ENCODE data around the gene DST.

The DST gene

DNA sequence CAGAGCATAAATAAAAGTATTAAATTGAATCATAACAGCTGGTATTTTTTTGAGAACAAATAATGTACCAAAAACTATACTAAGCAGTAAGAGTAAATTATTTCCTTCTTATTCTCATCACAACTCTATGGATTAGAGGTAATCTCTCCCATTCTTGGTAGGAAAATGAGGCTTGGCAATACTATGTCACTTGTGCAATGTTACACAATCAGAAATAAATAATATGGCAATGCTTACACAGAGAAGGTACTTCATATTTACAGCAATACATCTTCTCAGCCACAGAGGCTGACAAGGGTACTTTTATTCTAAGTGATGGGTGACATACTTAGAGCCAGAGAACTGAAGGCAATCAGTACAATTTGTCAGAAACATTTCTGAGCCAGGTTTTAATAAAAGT is 3.9 kb downstream of the DST start:
- TF ChIP-seq, protein P1, sequence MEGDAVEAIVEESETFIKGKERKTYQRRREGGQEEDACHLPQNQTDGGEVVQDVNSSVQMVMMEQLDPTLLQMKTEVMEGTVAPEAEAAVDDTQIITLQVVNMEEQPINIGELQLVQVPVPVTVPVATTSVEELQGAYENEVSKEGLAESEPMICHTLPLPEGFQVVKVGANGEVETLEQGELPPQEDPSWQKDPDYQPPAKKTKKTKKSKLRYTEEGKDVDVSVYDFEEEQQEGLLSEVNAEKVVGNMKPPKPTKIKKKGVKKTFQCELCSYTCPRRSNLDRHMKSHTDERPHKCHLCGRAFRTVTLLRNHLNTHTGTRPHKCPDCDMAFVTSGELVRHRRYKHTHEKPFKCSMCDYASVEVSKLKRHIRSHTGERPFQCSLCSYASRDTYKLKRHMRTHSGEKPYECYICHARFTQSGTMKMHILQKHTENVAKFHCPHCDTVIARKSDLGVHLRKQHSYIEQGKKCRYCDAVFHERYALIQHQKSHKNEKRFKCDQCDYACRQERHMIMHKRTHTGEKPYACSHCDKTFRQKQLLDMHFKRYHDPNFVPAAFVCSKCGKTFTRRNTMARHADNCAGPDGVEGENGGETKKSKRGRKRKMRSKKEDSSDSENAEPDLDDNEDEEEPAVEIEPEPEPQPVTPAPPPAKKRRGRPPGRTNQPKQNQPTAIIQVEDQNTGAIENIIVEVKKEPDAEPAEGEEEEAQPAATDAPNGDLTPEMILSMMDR (IDR thresholded peaks at IDR 0.05; ENCODE audit: low read depth, low read length): no peak
- no peaks in the 10 kb centered on the region for H3K9me3 ChIP-seq
- no peak for DNase-seq
- no peak overlapping the region for H3K4me3 ChIP-seq (ENCODE audit: low read depth, low read length)
- H3K4me1 ChIP-seq: no peaks in the 10 kb centered on the region
- peaks cover 18% of the 10 kb centered on the region for H3K36me3 ChIP-seq
- H3K27me3 ChIP-seq: no peaks in the 10 kb centered on the region

- Histone ChIP-seq H3K36me3 (peaks cover 20% of the 10 kb centered on the region), H3K4me3 (ENCODE audit: low read depth, low read length) (no peak overlapping the region), H3K27me3 (no peaks in the 10 kb centered on the region), H3K9me3 (no peaks in the 10 kb centered on the region), H3K4me1 (no peaks in the 10 kb centered on the region)
- no peak for DNase-seq
- TF ChIP-seq, protein P1 (IDR thresholded peaks at IDR 0.05; ENCODE audit: low read depth, low read length): peak; percentile 44; the same call in 1 of the 2 replicates
Measured at GRCh38 chr6:56637640-56638039, 5.0 kb downstream of the DST start.

GRCh38 chr6:56628105-56628504 is 14.6 kb downstream of the DST start:
- H3K4me3 ChIP-seq (ENCODE audit: low read depth, low read length): no peak overlapping the region
- no peak for DNase-seq
- peaks cover 24% of the 10 kb centered on the region for H3K36me3 ChIP-seq
- TF ChIP-seq, protein P1 (IDR thresholded peaks at IDR 0.05; ENCODE audit: low read depth, low read length): no peak
- H3K27me3 ChIP-seq: no peaks in the 10 kb centered on the region
- no peaks in the 10 kb centered on the region for H3K4me1 ChIP-seq
- H3K9me3 ChIP-seq: no peaks in the 10 kb centered on the region

DNA sequence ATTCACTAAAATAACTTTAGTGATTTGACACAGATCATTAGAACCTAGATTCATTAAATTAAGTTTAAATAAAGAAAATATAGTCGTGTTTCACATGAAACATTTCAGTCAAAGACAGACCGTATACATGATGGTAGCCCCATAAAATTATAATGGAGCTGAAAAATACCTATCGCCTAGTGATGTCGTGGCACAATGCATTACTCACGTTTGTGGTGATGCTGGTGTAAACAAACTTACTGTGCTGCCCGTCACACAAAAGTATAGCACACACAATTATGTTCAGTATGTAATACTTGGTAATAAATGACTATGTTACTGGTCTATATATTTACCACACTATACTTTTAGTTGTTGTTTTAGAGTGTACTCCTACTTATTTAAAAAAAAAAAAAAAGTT is 17.3 kb downstream of the DST start:
- H3K36me3 ChIP-seq: peaks cover 19% of the 10 kb centered on the region
- no peak for DNase-seq

DNA sequence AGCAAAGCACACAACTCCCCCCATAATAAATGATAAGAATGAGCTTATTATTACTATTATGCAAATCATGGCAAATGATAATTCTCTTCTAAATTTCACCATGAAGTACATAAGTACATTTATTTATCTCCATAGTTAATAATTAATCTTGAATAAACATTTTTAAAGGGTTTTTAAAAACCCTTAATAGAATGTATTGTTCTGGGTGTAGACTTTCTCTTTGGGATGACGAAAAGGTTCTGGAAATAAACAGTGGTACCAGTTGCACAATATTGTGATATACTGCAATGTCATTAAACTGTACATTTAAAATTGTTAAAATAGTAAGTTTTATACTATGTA is 18.0 kb downstream of the DST start:
- Histone ChIP-seq H3K4me1 (no peaks in the 10 kb centered on the region), H3K27me3 (no peaks in the 10 kb centered on the region), H3K36me3 (peaks cover 21% of the 10 kb centered on the region), H3K4me3 (ENCODE audit: low read depth, low read length) (no peak overlapping the region), H3K9me3 (no peaks in the 10 kb centered on the region)
- no peak for DNase-seq
- TF ChIP-seq, protein P1 (IDR thresholded peaks at IDR 0.05; ENCODE audit: low read depth, low read length): no peak

More for the DNA sequence above, 17.3 kb downstream of the DST start:
- TF ChIP-seq, protein P1 (IDR thresholded peaks at IDR 0.05; ENCODE audit: low read depth, low read length): no peak
- Histone ChIP-seq H3K27me3 (no peaks in the 10 kb centered on the region), H3K4me3 (ENCODE audit: low read depth, low read length) (no peak overlapping the region), H3K4me1 (no peaks in the 10 kb centered on the region), H3K9me3 (no peaks in the 10 kb centered on the region)

DNA sequence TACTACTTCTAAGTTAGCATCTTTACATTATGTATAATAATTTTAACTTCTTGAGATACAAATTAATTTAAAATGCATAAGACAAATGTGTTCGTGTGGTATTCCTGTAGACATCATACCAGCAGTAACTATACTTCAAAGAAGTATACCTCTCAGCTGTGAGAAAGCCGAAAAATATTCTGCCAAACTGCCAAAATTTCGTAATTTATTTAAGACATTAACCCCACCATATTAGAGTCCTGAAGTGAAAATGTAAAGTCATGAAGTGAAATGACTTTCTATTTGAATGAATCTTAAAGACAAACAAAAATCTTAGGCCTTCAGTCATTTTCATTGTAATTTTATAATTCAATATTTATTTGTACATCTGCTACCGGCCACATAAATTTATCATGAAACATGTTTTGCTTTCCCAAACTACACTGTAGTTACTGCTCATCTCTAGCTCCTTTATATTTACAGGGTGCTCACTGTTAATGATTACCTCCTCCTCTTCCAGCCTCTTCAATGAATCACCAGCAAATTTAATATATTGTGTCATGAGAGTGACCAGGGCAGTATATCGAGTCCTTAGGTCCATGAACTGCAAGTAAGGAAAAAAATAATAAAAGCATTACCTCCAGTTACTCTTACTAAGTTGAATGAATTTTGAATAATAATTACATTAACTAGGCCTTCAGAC is 18.5 kb downstream of the DST start:
- Histone ChIP-seq H3K9me3 (no peaks in the 10 kb centered on the region), H3K4me1 (no peaks in the 10 kb centered on the region), H3K27me3 (no peaks in the 10 kb centered on the region), H3K4me3 (ENCODE audit: low read depth, low read length) (no peak overlapping the region), H3K36me3 (peaks cover 25% of the 10 kb centered on the region)
- no peak for DNase-seq
- TF ChIP-seq, protein P1 (IDR thresholded peaks at IDR 0.05; ENCODE audit: low read depth, low read length): no peak
